PC-3 (cell line): ENCODE results near the gene AP1M1.

Source experiments
- EZH2phosphoT487 ChIP-seq: fragments of 300-600 bp; sonication (generic); IDR thresholded peaks from 2 replicates; pipeline ENCODE4 v1.6.1; 2018; ENCODE audit warnings: mild to moderate bottlenecking, antibody characterized with exemption, low read length, borderline replicate concordance
- TF ChIP-seq, protein P1 (sequence below): fragments of 300-600 bp; sonication (generic); conservative IDR thresholded peaks from 2 replicates; pipeline ENCODE4 v1.5.1; 2017; ENCODE audit warnings: antibody characterized with exemption, low read depth, mild to moderate bottlenecking, low read length

DNA sequence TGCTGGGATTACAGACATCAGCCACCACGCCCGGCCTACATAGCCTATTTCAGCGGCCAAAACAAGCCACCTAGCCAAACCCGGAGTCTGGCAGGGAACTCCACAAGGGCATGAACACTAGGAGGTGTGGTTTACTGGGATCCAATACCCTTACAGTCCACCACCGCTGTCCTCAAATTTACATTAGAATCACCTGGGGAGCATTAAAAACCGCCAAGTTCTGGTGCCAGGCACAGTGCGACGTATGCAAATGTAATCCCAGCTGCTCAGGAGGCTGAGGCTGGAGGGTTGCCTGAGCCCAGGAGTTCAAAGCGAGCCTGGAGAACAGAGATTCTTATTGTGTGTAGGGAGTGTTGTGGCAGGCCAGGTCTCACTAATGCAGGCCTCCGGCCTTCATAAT, 4.2 kb upstream of the AP1M1 start:
- TF ChIP-seq, protein P1, sequence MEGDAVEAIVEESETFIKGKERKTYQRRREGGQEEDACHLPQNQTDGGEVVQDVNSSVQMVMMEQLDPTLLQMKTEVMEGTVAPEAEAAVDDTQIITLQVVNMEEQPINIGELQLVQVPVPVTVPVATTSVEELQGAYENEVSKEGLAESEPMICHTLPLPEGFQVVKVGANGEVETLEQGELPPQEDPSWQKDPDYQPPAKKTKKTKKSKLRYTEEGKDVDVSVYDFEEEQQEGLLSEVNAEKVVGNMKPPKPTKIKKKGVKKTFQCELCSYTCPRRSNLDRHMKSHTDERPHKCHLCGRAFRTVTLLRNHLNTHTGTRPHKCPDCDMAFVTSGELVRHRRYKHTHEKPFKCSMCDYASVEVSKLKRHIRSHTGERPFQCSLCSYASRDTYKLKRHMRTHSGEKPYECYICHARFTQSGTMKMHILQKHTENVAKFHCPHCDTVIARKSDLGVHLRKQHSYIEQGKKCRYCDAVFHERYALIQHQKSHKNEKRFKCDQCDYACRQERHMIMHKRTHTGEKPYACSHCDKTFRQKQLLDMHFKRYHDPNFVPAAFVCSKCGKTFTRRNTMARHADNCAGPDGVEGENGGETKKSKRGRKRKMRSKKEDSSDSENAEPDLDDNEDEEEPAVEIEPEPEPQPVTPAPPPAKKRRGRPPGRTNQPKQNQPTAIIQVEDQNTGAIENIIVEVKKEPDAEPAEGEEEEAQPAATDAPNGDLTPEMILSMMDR, result no peak
- TF ChIP-seq EZH2phosphoT487, result no peak
